Measurements from ENCODE around the gene RBBP8NL. TPM values are rescaled to one million over a fixed set of nuclear protein-coding genes. Genes with fewer than 3 reads are reported as not detected.

The RBBP8NL gene
- total and polyA plus RNA-seq, 2 donors (not counting 3 experiments of a cell fraction or from before 2014, with no cell fraction given), result not detected

DNA sequence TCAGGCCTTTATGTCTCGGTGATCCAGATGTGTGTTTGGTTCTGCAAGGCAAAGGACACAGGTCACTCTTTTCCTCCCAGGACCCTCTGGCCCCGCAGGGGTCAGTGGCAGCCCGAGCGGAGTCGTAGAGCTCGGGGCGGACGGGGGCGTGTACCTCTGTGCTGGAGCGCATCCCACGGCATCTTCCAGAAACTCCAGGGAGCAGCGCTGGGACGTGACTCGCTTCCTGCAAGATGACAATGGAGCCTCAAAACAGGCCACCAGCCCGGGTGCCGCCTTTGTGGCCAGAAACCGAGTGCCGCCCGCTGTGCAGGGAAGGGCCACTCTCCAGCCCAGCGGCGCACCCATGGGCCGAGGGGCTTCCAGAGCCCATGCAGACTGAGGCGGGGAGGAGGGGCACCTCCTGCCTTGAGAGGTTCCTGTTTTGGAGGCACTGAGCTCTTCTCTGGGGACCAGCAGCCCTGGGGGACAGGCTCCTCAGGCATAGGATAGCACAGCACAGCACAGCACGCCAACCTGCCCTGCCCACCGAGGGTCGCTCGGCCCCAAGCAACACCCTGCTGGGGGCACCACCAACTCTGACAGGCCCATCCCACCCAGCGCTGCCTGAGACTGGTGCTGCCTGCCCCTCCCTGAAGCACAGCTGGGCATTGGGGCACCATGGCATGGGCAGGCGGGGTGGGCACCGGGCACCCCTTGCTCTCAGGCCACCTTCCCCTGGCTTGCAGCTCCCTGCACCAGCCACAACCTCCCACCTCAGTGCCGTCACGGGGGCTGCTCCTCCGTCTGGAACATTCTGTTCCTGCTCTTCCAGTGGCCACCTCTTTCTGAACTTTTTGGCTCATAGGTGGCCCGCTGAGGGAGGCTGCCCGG, 30.7 kb downstream of the RBBP8NL start:
- Histone ChIP-seq H3K9ac (replicated peaks; ENCODE audit: extremely low read depth, insufficient read depth, low read length) (no peak overlapping the region), H3K9me3 (replicated peaks; ENCODE audit: control insufficient read depth, insufficient read depth, low read length) (no peaks in the 10 kb centered on the region), H3K4me2 (ENCODE audit: insufficient read depth, low read length) (no peak overlapping the region), H3K9me1 (replicated peaks; ENCODE audit: control insufficient read depth, extremely low read depth, insufficient read depth, low read length) (no peaks in the 10 kb centered on the region), H3K79me2 (ENCODE audit: control insufficient read depth, insufficient read depth, low read length) (no peaks in the 10 kb centered on the region), H2AFZ (ENCODE audit: low read depth, low read length) (no peak overlapping the region), H3K36me3 (ENCODE audit: control insufficient read depth in 2 of 2, extremely low read depth in 1 of 2, insufficient read depth in 2 of 2, low read length in 2 of 2) (peaks cover 0 to 3% of the 10 kb centered on the region in 2 experiments), H4K20me1 (replicated peaks; ENCODE audit: control insufficient read depth, extremely low read depth, insufficient read depth, low read length) (no peaks in the 10 kb centered on the region), H3K27me3 (ENCODE audit: control insufficient read depth in 2 of 2, insufficient read depth in 2 of 2, low read length in 2 of 2) (no peaks in the 10 kb centered on the region), H3K4me3 (replicated peaks in 1 of 3; ENCODE audit: insufficient read depth in 1 of 3, low read depth in 1 of 3, low read length in 3 of 3) (no peak overlapping the region), H3K4me1 (ENCODE audit: control insufficient read depth, extremely low read depth, insufficient read depth, low read length) (no peaks in the 10 kb centered on the region), H3K27ac (ENCODE audit: insufficient read depth, low read depth, low read length) (no peak overlapping the region)
- BruUV-seq (replicated peaks), result no TSS peak
- FAIRE-seq, result no peak
- DNase-seq (ENCODE audit: low read depth, low spot score), result no peak
- dilution Hi-C loops (cut with MboI; ENCODE audit: extremely low pct_ligation_motif_present, low sequenced_read_pairs), result no loop called here
- no peak for TF ChIP-seq MYC (IDR thresholded peaks at IDR 0.05; ENCODE audit: low read depth, low read length)
- no peak for TF ChIP-seq POLR2AphosphoS5 (IDR thresholded peaks at IDR 0.05; ENCODE audit: insufficient read depth, low read depth, low read length)
- TF ChIP-seq, protein P1, sequence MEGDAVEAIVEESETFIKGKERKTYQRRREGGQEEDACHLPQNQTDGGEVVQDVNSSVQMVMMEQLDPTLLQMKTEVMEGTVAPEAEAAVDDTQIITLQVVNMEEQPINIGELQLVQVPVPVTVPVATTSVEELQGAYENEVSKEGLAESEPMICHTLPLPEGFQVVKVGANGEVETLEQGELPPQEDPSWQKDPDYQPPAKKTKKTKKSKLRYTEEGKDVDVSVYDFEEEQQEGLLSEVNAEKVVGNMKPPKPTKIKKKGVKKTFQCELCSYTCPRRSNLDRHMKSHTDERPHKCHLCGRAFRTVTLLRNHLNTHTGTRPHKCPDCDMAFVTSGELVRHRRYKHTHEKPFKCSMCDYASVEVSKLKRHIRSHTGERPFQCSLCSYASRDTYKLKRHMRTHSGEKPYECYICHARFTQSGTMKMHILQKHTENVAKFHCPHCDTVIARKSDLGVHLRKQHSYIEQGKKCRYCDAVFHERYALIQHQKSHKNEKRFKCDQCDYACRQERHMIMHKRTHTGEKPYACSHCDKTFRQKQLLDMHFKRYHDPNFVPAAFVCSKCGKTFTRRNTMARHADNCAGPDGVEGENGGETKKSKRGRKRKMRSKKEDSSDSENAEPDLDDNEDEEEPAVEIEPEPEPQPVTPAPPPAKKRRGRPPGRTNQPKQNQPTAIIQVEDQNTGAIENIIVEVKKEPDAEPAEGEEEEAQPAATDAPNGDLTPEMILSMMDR (IDR thresholded peaks at IDR 0.05; ENCODE audit: extremely low read depth in 1 of 2, insufficient read depth in 1 of 2, low read depth in 1 of 2, low read length in 2 of 2), result no peak
- intact Hi-C loops (cut with micrococcal nuclease), result no loop called here
- POLR2A ChIA-PET, result no interaction called here
- CTCF ChIA-PET, result interaction anchor here (1.3 kb wide), 2 partner anchors 11 to 14 kb away, joined by 3 to 5 read pairs; no protein-coding TSS in a partner anchor
